IMR-90 (cell line): ENCODE measurements around the gene ACSS3. TPM values are rescaled to one million over a fixed set of nuclear protein-coding genes. Genes with fewer than 3 reads are reported as not detected.

ENCODE experiments used
- ATAC-seq: fragments of 200-7000 bp; cut with Tn5 transposase; 2 replicates; pipeline ENCODE4 v1.9.1; 2020; ENCODE audit warnings: low read depth, mild to moderate bottlenecking, moderate library complexity
- BruUV-seq: library from RNA; stranded (reverse); fragments of 400-500 nt; replicated peaks from 2 replicates; lab custom pipeline; 2021; lab: Mats Ljungman, UMichigan
- CTCF ChIA-PET: fragments of 300-600 bp; formaldehyde crosslinking; extraction: SDS; loops from one replicate; lab custom pipeline; 2021; ENCODE audit warnings: antibody characterized with exemption; lab: Yijun Ruan, JAX
- POLR2A ChIA-PET: fragments of 300-600 bp; sonication (Branson Sonifier 250); formaldehyde crosslinking; loops from one replicate; lab custom pipeline; 2022; ENCODE audit warnings: antibody characterized with exemption; ENCODE audit not compliant: unreplicated experiment; lab: Charles Lee
- DNase-seq: peaks from one replicate; pipeline ENCODE4 v3.0.0; 2013
- H2AFZ ChIP-seq: replicated peaks from 2 replicates; pipeline ENCODE3; 2013; ENCODE audit warnings: low read length, mild to moderate bottlenecking; ENCODE audit not compliant: poor library complexity
- H2AK5ac ChIP-seq: 2 replicates; pipeline ENCODE4 v1.6.1; 2013; ENCODE audit warnings: low read depth, low read length, inconsistent platforms
- H2AK9ac ChIP-seq: replicated peaks from 2 replicates; pipeline ENCODE3; 2013; ENCODE audit warnings: mild to moderate bottlenecking, low read depth, low read length, moderate library complexity; ENCODE audit not compliant: poor library complexity
- H2BK120ac ChIP-seq: 2 replicates; pipeline ENCODE4 v1.6.1; 2013; ENCODE audit warnings: low read depth, low read length, inconsistent platforms
- H2BK15ac ChIP-seq: 3 replicates; pipeline ENCODE4 v1.6.1; 2013; ENCODE audit warnings: low read depth, low read length, inconsistent platforms
- H2BK20ac ChIP-seq: 2 replicates; pipeline ENCODE4 v1.6.1; 2013; ENCODE audit warnings: low read depth, mild to moderate bottlenecking, inconsistent platforms, low read length, moderate library complexity
- H2BK5ac ChIP-seq: 2 replicates; pipeline ENCODE4 v1.6.1; 2013; ENCODE audit warnings: mild to moderate bottlenecking, low read depth, low read length, inconsistent platforms; ENCODE audit not compliant: poor library complexity, severe bottlenecking
- H3K14ac ChIP-seq: replicated peaks from 2 replicates; pipeline ENCODE4 v1.6.1; 2013; ENCODE audit warnings: low read depth, low read length, inconsistent platforms
- H3K18ac ChIP-seq: 2 replicates; pipeline ENCODE4 v1.6.1; 2013; ENCODE audit warnings: low read depth, low read length, control low read depth
- H3K23ac ChIP-seq: 2 replicates; pipeline ENCODE4 v1.6.1; 2013; ENCODE audit warnings: low read depth, low read length, inconsistent platforms
- H3K27ac ChIP-seq: 2 replicates; pipeline ENCODE4 v1.5.1; 2013; ENCODE audit warnings: mild to moderate bottlenecking, control low read depth, low read length; ENCODE audit not compliant: insufficient read depth
- H3K27me3 ChIP-seq: 2 replicates; pipeline ENCODE4 v1.6.1; 2013; ENCODE audit warnings: low read length; ENCODE audit not compliant: control insufficient read depth, insufficient read depth
- H3K36me3 ChIP-seq: 2 replicates; pipeline ENCODE4 v1.6.1; 2013; ENCODE audit warnings: low read length, mixed read lengths; ENCODE audit not compliant: control insufficient read depth, insufficient read depth
- H3K4ac ChIP-seq: 2 replicates; pipeline ENCODE4 v1.6.1; 2013; ENCODE audit warnings: low read depth, low read length, inconsistent platforms
- H3K4me1 ChIP-seq: 2 replicates; pipeline ENCODE4 v1.6.1; 2013; ENCODE audit warnings: low read length, mixed read lengths; ENCODE audit not compliant: control insufficient read depth, insufficient read depth
- H3K4me2 ChIP-seq: 2 replicates; pipeline ENCODE4 v1.6.1; 2013; ENCODE audit warnings: low read depth, mild to moderate bottlenecking, control low read depth, low read length, moderate library complexity
- H3K4me3 ChIP-seq: 2 replicates; pipeline ENCODE4 v1.5.1; 2013; ENCODE audit warnings: low read depth, mild to moderate bottlenecking, control low read depth, low read length, moderate library complexity; ENCODE audit not compliant: insufficient read depth
- H3K56ac ChIP-seq: 2 replicates; pipeline ENCODE4 v1.6.1; 2013; ENCODE audit warnings: low read length, inconsistent platforms; ENCODE audit not compliant: insufficient read depth; ENCODE audit errors: extremely low read depth
- H3K79me1 ChIP-seq, 2 experiments: 2 replicates each; pipeline ENCODE4 v1.6.1; 2013; ENCODE audit warnings: low read length in 2 of 2, inconsistent platforms in 1 of 2, low read depth in 1 of 2
- H3K9ac ChIP-seq: 2 replicates; pipeline ENCODE4 v1.6.1; 2013; ENCODE audit warnings: low read depth, low read length, control low read depth
- H3K9me1 ChIP-seq: 2 replicates; pipeline ENCODE4 v1.6.1; 2013; ENCODE audit warnings: low read length, inconsistent platforms; ENCODE audit not compliant: insufficient read depth
- H3K9me3 ChIP-seq: 2 replicates; pipeline ENCODE4 v1.6.1; 2013; ENCODE audit warnings: low read length; ENCODE audit not compliant: control insufficient read depth, insufficient read depth
- H4K20me1 ChIP-seq: 2 replicates; pipeline ENCODE4 v1.6.1; 2013; ENCODE audit warnings: low read length, inconsistent platforms; ENCODE audit not compliant: insufficient read depth
- H4K5ac ChIP-seq: 2 replicates; pipeline ENCODE4 v1.6.1; 2013; ENCODE audit warnings: mild to moderate bottlenecking, low read depth, low read length, control low read depth
- H4K8ac ChIP-seq, 2 experiments: 2 replicates each; pipeline ENCODE4 v1.6.1; 2013; ENCODE audit warnings: low read depth in 2 of 2, low read length in 2 of 2, control low read depth in 1 of 2, inconsistent platforms in 1 of 2
- H4K91ac ChIP-seq: 2 replicates; pipeline ENCODE4 v1.6.1; 2013; ENCODE audit warnings: low read depth, low read length, inconsistent platforms; ENCODE audit not compliant: insufficient read depth
- BHLHE40 ChIP-seq: fragments of 150-350 bp; IDR thresholded peaks from 2 replicates; pipeline ENCODE4 v1.6.1; 2016; ENCODE audit warnings: mild to moderate bottlenecking, low read depth, low read length
- CEBPB ChIP-seq: IDR thresholded peaks from 2 replicates; pipeline ENCODE4 v1.6.1; 2012; ENCODE audit warnings: low read depth, low read length, improper control_type of control experiment
- CHD1 ChIP-seq: IDR thresholded peaks from 2 replicates; pipeline ENCODE4 v1.6.1; 2012; ENCODE audit warnings: low read depth, low read length, improper control_type of control experiment
- FOS ChIP-seq: fragments of 150-350 bp; IDR thresholded peaks from 2 replicates; pipeline ENCODE4 v1.6.1; 2016; ENCODE audit warnings: low read depth, low read length
- MAFK ChIP-seq: IDR thresholded peaks from 2 replicates; pipeline ENCODE4 v1.6.1; 2012; ENCODE audit warnings: low read depth, low read length, improper control_type of control experiment
- MAZ ChIP-seq: IDR thresholded peaks from 2 replicates; pipeline ENCODE4 v1.6.1; 2012; ENCODE audit warnings: low read depth, mild to moderate bottlenecking, low read length, improper control_type of control experiment, moderate library complexity, borderline replicate concordance
- MXI1 ChIP-seq: IDR thresholded peaks from 2 replicates; pipeline ENCODE4 v1.6.1; 2012; ENCODE audit warnings: low read depth, mild to moderate bottlenecking, low read length, moderate library complexity, borderline replicate concordance
- NFE2L2 ChIP-seq: fragments of 150-350 bp; IDR thresholded peaks from 2 replicates; pipeline ENCODE4 v1.6.1; 2016; ENCODE audit warnings: low read depth, mild to moderate bottlenecking, low read length
- POLR2A ChIP-seq: IDR thresholded peaks from 2 replicates; pipeline ENCODE4 v1.6.1; 2012; ENCODE audit warnings: mild to moderate bottlenecking, low read depth, low read length
- RAD21 ChIP-seq: IDR thresholded peaks from 2 replicates; pipeline ENCODE4 v1.6.1; 2012; ENCODE audit warnings: low read length, improper control_type of control experiment
- RCOR1 ChIP-seq: IDR thresholded peaks from 2 replicates; pipeline ENCODE4 v1.6.1; 2012; ENCODE audit warnings: mild to moderate bottlenecking, low read length, improper control_type of control experiment; ENCODE audit not compliant: insufficient replicate concordance
- RFX5 ChIP-seq: IDR thresholded peaks from 2 replicates; pipeline ENCODE4 v1.8.0; 2012; ENCODE audit warnings: low read depth, mild to moderate bottlenecking, low read length, moderate library complexity
- SMC3 ChIP-seq: fragments of 150-350 bp; IDR thresholded peaks from 2 replicates; pipeline ENCODE4 v1.6.1; 2016; ENCODE audit warnings: low read depth, mild to moderate bottlenecking, antibody characterized with exemption, low read length, moderate library complexity
- WGBS, 2 experiments: methylation state at CpG; one replicate each; pipeline versions ENCODE4 v1.1.5 to v1.1.7; 2013; ENCODE audit warnings: missing lambda C conversion rate in 2 of 2; ENCODE audit not compliant: insufficient read length in 1 of 2; ENCODE audit errors: extremely low coverage in 2 of 2; 5-methylcytosine and 5-hydroxymethylcytosine counted together
- dilution Hi-C: fragments of 300-500 bp; cut with HindIII; formaldehyde crosslinking; loops from one replicate; pipeline ENCODE4 v1.14.3; 2018; ENCODE audit warnings: low sequenced_read_pairs; ENCODE audit not compliant: unreplicated experiment
- in situ Hi-C: fragments of 300-500 bp; cut with MboI; formaldehyde crosslinking; loops from 3 replicates; pipeline ENCODE4 v1.14.3; 2019; ENCODE audit warnings: low sequenced_read_pairs, inconsistent platforms, mixed read lengths
- intact Hi-C: fragments of 100-400 bp; cut with micrococcal nuclease; formaldehyde crosslinking; loops from 2 replicates; pipeline ENCODE4 v1.10.0; 2022
- polyA plus RNA-seq, 3 experiments: library from polyadenylated mRNA; depleted of rRNA; stranded (reverse); fragments of >200 nt; gene quantifications; 2 replicates each; pipeline ENCODE4 v1.2.3, GENCODE V29; 2012; ENCODE audit warnings: low replicate concordance in 1 of 3
- total RNA-seq: library from RNA; depleted of rRNA; stranded (reverse); fragments of >200 nt; gene quantifications from 2 replicates; pipeline ENCODE4 v1.2.3, GENCODE V29; 2012
- TF ChIP-seq, protein P1 (sequence below): conservative IDR thresholded peaks from 2 replicates; pipeline ENCODE4 v1.5.1; 2012; ENCODE audit warnings: mild to moderate bottlenecking, low read depth, low read length, improper control_type of control experiment

ACSS3 gene
- total and polyA plus RNA-seq, 2 of the 4 experiments (the other 2 are of a cell fraction): 0.84 to 2.0 TPM

DNA sequence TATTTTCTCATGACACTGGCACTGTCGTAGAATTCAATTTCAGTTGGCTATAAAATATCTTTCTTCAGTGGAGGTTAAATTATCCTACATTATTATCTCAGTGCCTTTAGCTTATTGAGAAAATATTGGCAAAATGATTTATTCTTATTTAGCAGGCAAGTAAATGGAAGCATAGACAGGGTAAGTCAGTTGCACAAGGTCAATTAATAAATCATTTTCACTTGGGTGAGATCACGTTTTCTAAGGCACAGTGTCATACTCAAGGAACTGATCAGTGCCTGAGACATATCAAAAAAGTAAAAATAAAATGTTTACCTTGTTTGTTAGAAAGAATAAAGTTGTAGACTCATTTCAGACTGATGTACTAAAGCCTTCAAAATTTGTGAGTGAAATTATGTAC lies 95.0 kb downstream of the ACSS3 start:
- H3K18ac ChIP-seq: no peak overlapping the region
- no peaks in the 10 kb centered on the region for H3K9me1 ChIP-seq
- BruUV-seq: no TSS peak
- H3K4me1 ChIP-seq: no peaks in the 10 kb centered on the region
- ATAC-seq (no peak), DNase-seq (no peak)
- H2BK5ac ChIP-seq: no peak overlapping the region
- H2BK20ac ChIP-seq: no peak overlapping the region
- no peak overlapping the region for H3K23ac ChIP-seq
- no peak overlapping the region for H4K91ac ChIP-seq
- H4K5ac ChIP-seq: no peak overlapping the region
- no peaks in the 10 kb centered on the region for H3K9me3 ChIP-seq
- no peaks in the 10 kb centered on the region for H3K79me1 ChIP-seq
- dilution Hi-C loops (no loop called here), intact Hi-C loops (no loop called here), in situ Hi-C loops (no loop called here)
- H4K20me1 ChIP-seq: no peaks in the 10 kb centered on the region
- no peak overlapping the region for H2BK15ac ChIP-seq
- H2AK5ac ChIP-seq: no peak overlapping the region
- H3K4me2 ChIP-seq: no peak overlapping the region
- H2AFZ ChIP-seq: no peak overlapping the region
- no peak overlapping the region for H2AK9ac ChIP-seq
- H4K8ac ChIP-seq: no peak overlapping the region
- CTCF ChIA-PET: interaction anchor here (0.6 kb wide), 1 partner anchor 45 kb away, joined by 3 read pairs; no protein-coding TSS in a partner anchor
- no peak overlapping the region for H3K27ac ChIP-seq
- TF ChIP-seq RCOR1: no peak
- no peak for TF ChIP-seq MAFK
- no peak for TF ChIP-seq RFX5
- TF ChIP-seq POLR2A: no peak
- no peak for TF ChIP-seq FOS
- TF ChIP-seq MAZ: no peak
- TF ChIP-seq CHD1: no peak
- TF ChIP-seq, protein P1, sequence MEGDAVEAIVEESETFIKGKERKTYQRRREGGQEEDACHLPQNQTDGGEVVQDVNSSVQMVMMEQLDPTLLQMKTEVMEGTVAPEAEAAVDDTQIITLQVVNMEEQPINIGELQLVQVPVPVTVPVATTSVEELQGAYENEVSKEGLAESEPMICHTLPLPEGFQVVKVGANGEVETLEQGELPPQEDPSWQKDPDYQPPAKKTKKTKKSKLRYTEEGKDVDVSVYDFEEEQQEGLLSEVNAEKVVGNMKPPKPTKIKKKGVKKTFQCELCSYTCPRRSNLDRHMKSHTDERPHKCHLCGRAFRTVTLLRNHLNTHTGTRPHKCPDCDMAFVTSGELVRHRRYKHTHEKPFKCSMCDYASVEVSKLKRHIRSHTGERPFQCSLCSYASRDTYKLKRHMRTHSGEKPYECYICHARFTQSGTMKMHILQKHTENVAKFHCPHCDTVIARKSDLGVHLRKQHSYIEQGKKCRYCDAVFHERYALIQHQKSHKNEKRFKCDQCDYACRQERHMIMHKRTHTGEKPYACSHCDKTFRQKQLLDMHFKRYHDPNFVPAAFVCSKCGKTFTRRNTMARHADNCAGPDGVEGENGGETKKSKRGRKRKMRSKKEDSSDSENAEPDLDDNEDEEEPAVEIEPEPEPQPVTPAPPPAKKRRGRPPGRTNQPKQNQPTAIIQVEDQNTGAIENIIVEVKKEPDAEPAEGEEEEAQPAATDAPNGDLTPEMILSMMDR: no peak
- no peak for TF ChIP-seq CEBPB
- TF ChIP-seq NFE2L2: no peak
- no peak for TF ChIP-seq RAD21
- TF ChIP-seq BHLHE40: no peak
- TF ChIP-seq MXI1: no peak
- TF ChIP-seq SMC3: no peak
- WGBS, 2 experiments: 0% methylated on average over 1 of the region's 2 CpGs; no CpG with 5 or more reads in 1 of the 2 experiments
- H3K14ac ChIP-seq: no peak overlapping the region
- H3K4ac ChIP-seq: no peak overlapping the region
- H3K9ac ChIP-seq: no peak overlapping the region
- no peak overlapping the region for H3K4me3 ChIP-seq
- no peaks in the 10 kb centered on the region for H3K36me3 ChIP-seq
- H3K56ac ChIP-seq: no peak overlapping the region
- no peaks in the 10 kb centered on the region for H3K27me3 ChIP-seq
- POLR2A ChIA-PET: no interaction called here
- H2BK120ac ChIP-seq: no peak overlapping the region
